ENCODE data around the gene TMPRSS11B.

DNA sequence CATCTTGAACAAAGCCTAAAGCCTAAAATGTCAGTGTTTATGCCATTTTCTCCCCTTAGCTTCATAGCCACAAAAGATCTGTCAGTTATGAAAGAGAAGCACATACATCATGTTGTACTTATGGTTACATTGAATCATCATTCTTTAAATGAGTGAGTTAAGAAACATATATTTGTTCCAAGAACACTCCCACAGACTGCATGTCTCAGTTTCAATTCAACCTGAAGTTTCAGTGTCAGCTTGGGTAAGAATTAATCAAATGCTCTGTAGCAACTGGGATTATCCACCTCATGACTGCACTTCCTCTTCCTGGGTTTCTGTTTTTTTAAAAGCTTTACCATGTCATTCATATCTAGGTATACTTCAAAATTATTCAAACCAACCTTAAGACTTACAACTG, 3.9 kb upstream of the TMPRSS11B start:
- no peak for TF ChIP-seq EZH2phosphoT487 (IDR thresholded peaks at IDR 0.05; ENCODE audit: borderline replicate concordance, low read length)
- TF ChIP-seq, protein P1, sequence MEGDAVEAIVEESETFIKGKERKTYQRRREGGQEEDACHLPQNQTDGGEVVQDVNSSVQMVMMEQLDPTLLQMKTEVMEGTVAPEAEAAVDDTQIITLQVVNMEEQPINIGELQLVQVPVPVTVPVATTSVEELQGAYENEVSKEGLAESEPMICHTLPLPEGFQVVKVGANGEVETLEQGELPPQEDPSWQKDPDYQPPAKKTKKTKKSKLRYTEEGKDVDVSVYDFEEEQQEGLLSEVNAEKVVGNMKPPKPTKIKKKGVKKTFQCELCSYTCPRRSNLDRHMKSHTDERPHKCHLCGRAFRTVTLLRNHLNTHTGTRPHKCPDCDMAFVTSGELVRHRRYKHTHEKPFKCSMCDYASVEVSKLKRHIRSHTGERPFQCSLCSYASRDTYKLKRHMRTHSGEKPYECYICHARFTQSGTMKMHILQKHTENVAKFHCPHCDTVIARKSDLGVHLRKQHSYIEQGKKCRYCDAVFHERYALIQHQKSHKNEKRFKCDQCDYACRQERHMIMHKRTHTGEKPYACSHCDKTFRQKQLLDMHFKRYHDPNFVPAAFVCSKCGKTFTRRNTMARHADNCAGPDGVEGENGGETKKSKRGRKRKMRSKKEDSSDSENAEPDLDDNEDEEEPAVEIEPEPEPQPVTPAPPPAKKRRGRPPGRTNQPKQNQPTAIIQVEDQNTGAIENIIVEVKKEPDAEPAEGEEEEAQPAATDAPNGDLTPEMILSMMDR (conservative IDR thresholded peaks at IDR 0.05; ENCODE audit: low read depth, low read length) = no peak

All from PC-3 (cell line).